Measurements from ENCODE around the gene TBC1D10A.

- TF ChIP-seq CTCF (IDR thresholded peaks at IDR 0.05) (no peak), POLR2A (IDR thresholded peaks at IDR 0.05) (no peak)
Measured at GRCh38 chr22:30284172-30284571, 42.6 kb downstream of the TBC1D10A start.

Data from Peyer's patch (tissue), 4 donors.